KOPT-K1 (cell line): ENCODE results near the gene COL8A1.
"Not testable (repeated sequence)": the region's sequence is repeated elsewhere in the genome, so short reads cannot be mapped to it uniquely, and the experiment has no call there.

ENCODE experiments used
- H3K27ac ChIP-seq: fragments of 200-600 bp; sonication (generic); 2 replicates; pipeline ENCODE4 v1.5.1; 2016; ENCODE audit warnings: antibody characterized with exemption, mild to moderate bottlenecking, low read depth, low read length; ENCODE audit not compliant: poor library complexity, severe bottlenecking
- H3K36me3 ChIP-seq: fragments of 200-600 bp; sonication (generic); 2 replicates; pipeline ENCODE4 v1.5.1; 2017; ENCODE audit warnings: antibody characterized with exemption, mild to moderate bottlenecking, low read length, moderate library complexity; ENCODE audit not compliant: insufficient read depth
- H3K9me3 ChIP-seq: fragments of 200-600 bp; sonication (generic); 2 replicates; pipeline ENCODE4 v1.5.1; 2017; ENCODE audit warnings: antibody characterized with exemption, low read length, mild to moderate bottlenecking; ENCODE audit not compliant: insufficient read depth, poor library complexity, severe bottlenecking

The COL8A1 gene

GRCh38 chr3:99833617-99834205 lies 195.3 kb downstream of the COL8A1 start:
- Histone ChIP-seq H3K9me3 (no peaks in the 10 kb centered on the region), H3K27ac (no peak overlapping the region)

GRCh38 chr3:99834211-99834957 lies 196.0 kb downstream of the COL8A1 start:
- Histone ChIP-seq H3K27ac (no peak overlapping the region), H3K36me3 (no peaks in the 10 kb centered on the region), H3K9me3 (no peaks in the 10 kb centered on the region)

More at GRCh38 chr3:99833617-99834205, 195.3 kb downstream of the COL8A1 start:
- H3K36me3 ChIP-seq = no peaks in the 10 kb centered on the region

GRCh38 chr3:99836681-99837080 lies 198.3 kb downstream of the COL8A1 start:
- Histone ChIP-seq H3K36me3 (no peaks in the 10 kb centered on the region), H3K9me3 (no peaks in the 10 kb centered on the region), H3K27ac (no peak overlapping the region)

- Histone ChIP-seq H3K9me3 (no peaks in the 10 kb centered on the region), H3K27ac (no peak overlapping the region)
These were observed 199.3 kb downstream of the COL8A1 start for GRCh38 chr3:99837715-99838114.

GRCh38 chr3:99838755-99839154 lies 200.4 kb downstream of the COL8A1 start:
- Histone ChIP-seq H3K9me3 (no peaks in the 10 kb centered on the region), H3K27ac (no peak overlapping the region), H3K36me3 (no peaks in the 10 kb centered on the region)

More at GRCh38 chr3:99837715-99838114, 199.3 kb downstream of the COL8A1 start:
- no peaks in the 10 kb centered on the region for H3K36me3 ChIP-seq

- Histone ChIP-seq H3K9me3 (no peaks in the 10 kb centered on the region), H3K36me3 (no peaks in the 10 kb centered on the region), H3K27ac (no peak overlapping the region)
These were observed 201.2 kb downstream of the COL8A1 start for GRCh38 chr3:99839613-99840012.

- not testable (repeated sequence) for H3K36me3 ChIP-seq, H3K27ac ChIP-seq, H3K9me3 ChIP-seq
These were observed 203.6 kb downstream of the COL8A1 start for GRCh38 chr3:99841949-99842348.

- H3K27ac ChIP-seq = no peak overlapping the region
- no peaks in the 10 kb centered on the region for H3K36me3 ChIP-seq
- no peaks in the 10 kb centered on the region for H3K9me3 ChIP-seq
These were observed 204.6 kb downstream of the COL8A1 start for GRCh38 chr3:99842826-99843589.

GRCh38 chr3:99843590-99844258 lies 205.3 kb downstream of the COL8A1 start:
- Histone ChIP-seq H3K36me3 (no peaks in the 10 kb centered on the region), H3K9me3 (no peaks in the 10 kb centered on the region), H3K27ac (no peak overlapping the region)

DNA sequence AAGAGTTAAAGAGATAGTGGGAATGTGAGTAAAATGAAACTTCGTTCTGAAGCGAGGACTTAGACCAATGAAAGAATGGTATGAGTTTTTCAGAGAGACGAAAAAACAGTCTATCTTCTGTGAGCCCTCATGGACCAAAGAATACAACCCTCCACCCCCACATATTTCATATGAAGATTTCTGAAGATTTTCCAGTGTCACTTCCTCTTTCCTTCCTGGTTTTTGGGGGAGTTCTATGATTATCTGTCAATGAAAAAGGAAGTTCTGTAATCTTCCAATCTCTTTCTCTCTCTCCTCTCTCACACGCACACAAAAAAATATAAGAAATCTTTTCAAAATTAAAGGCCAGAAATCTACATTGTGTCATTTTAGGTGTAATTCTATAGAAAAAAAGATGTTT lies 206.9 kb downstream of the COL8A1 start:
- no peaks in the 10 kb centered on the region for H3K9me3 ChIP-seq
- H3K27ac ChIP-seq = no peak overlapping the region

DNA sequence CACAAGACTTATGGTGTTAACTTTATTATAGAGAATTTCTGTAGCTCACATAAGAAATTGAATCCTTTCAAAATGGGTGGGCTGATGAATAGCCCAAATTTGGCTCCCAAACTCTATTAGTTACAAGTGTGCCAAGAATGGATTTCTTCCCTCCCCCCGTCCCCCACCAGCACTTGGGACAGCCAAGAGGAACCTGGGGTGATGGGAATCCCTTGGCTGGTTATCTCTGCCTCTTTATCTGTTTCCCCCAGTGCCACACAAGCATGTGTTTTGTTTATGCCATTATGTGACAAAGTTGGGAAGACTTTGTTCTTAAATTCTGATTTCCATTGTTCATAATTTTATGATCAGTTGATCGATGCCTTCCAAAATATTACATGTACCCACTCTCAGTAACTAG lies 207.6 kb downstream of the COL8A1 start:
- H3K27ac ChIP-seq = no peak overlapping the region
- no peaks in the 10 kb centered on the region for H3K36me3 ChIP-seq
- no peaks in the 10 kb centered on the region for H3K9me3 ChIP-seq

More for the DNA sequence above, 206.9 kb downstream of the COL8A1 start:
- H3K36me3 ChIP-seq = no peaks in the 10 kb centered on the region

GRCh38 chr3:99846477-99847160 lies 208.2 kb downstream of the COL8A1 start:
- H3K27ac ChIP-seq = no peak overlapping the region
- H3K9me3 ChIP-seq = no peaks in the 10 kb centered on the region
- H3K36me3 ChIP-seq = no peaks in the 10 kb centered on the region

- H3K9me3 ChIP-seq = no peaks in the 10 kb centered on the region
- no peaks in the 10 kb centered on the region for H3K36me3 ChIP-seq
- no peak overlapping the region for H3K27ac ChIP-seq
These were observed 210.0 kb downstream of the COL8A1 start for GRCh38 chr3:99848433-99848832.
